IMR-90 (cell line): ENCODE results near the gene PRKCA. TPM values are rescaled to one million over a fixed set of nuclear protein-coding genes. Genes with fewer than 3 reads are reported as not detected.

Experiments used
- ATAC-seq: fragments of 200-7000 bp; cut with Tn5 transposase; 2 replicates; pipeline ENCODE4 v1.9.1; 2020; ENCODE audit warnings: low read depth, mild to moderate bottlenecking, moderate library complexity
- BruUV-seq: library from RNA; stranded (reverse); fragments of 400-500 nt; replicated peaks from 2 replicates; lab custom pipeline; 2021; lab: Mats Ljungman, UMichigan
- CTCF ChIA-PET: fragments of 300-600 bp; formaldehyde crosslinking; extraction: SDS; loops from one replicate; lab custom pipeline; 2021; ENCODE audit warnings: antibody characterized with exemption; lab: Yijun Ruan, JAX
- POLR2A ChIA-PET: fragments of 300-600 bp; sonication (Branson Sonifier 250); formaldehyde crosslinking; loops from one replicate; lab custom pipeline; 2022; ENCODE audit warnings: antibody characterized with exemption; ENCODE audit not compliant: unreplicated experiment; lab: Charles Lee
- DNase-seq: peaks from one replicate; pipeline ENCODE4 v3.0.0; 2013
- H2AFZ ChIP-seq: replicated peaks from 2 replicates; pipeline ENCODE3; 2013; ENCODE audit warnings: low read length, mild to moderate bottlenecking; ENCODE audit not compliant: poor library complexity
- H2AK5ac ChIP-seq: 2 replicates; pipeline ENCODE4 v1.6.1; 2013; ENCODE audit warnings: low read depth, low read length, inconsistent platforms
- H2AK9ac ChIP-seq: replicated peaks from 2 replicates; pipeline ENCODE3; 2013; ENCODE audit warnings: mild to moderate bottlenecking, low read depth, low read length, moderate library complexity; ENCODE audit not compliant: poor library complexity
- H2BK120ac ChIP-seq: 2 replicates; pipeline ENCODE4 v1.6.1; 2013; ENCODE audit warnings: low read depth, low read length, inconsistent platforms
- H2BK15ac ChIP-seq: 3 replicates; pipeline ENCODE4 v1.6.1; 2013; ENCODE audit warnings: low read depth, low read length, inconsistent platforms
- H2BK20ac ChIP-seq: 2 replicates; pipeline ENCODE4 v1.6.1; 2013; ENCODE audit warnings: low read depth, mild to moderate bottlenecking, inconsistent platforms, low read length, moderate library complexity
- H2BK5ac ChIP-seq: 2 replicates; pipeline ENCODE4 v1.6.1; 2013; ENCODE audit warnings: mild to moderate bottlenecking, low read depth, low read length, inconsistent platforms; ENCODE audit not compliant: poor library complexity, severe bottlenecking
- H3K14ac ChIP-seq: replicated peaks from 2 replicates; pipeline ENCODE4 v1.6.1; 2013; ENCODE audit warnings: low read depth, low read length, inconsistent platforms
- H3K18ac ChIP-seq: 2 replicates; pipeline ENCODE4 v1.6.1; 2013; ENCODE audit warnings: low read depth, low read length, control low read depth
- H3K23ac ChIP-seq: 2 replicates; pipeline ENCODE4 v1.6.1; 2013; ENCODE audit warnings: low read depth, low read length, inconsistent platforms
- H3K27ac ChIP-seq: 2 replicates; pipeline ENCODE4 v1.5.1; 2013; ENCODE audit warnings: mild to moderate bottlenecking, control low read depth, low read length; ENCODE audit not compliant: insufficient read depth
- H3K27me3 ChIP-seq: 2 replicates; pipeline ENCODE4 v1.6.1; 2013; ENCODE audit warnings: low read length; ENCODE audit not compliant: control insufficient read depth, insufficient read depth
- H3K36me3 ChIP-seq: 2 replicates; pipeline ENCODE4 v1.6.1; 2013; ENCODE audit warnings: low read length, mixed read lengths; ENCODE audit not compliant: control insufficient read depth, insufficient read depth
- H3K4ac ChIP-seq: 2 replicates; pipeline ENCODE4 v1.6.1; 2013; ENCODE audit warnings: low read depth, low read length, inconsistent platforms
- H3K4me1 ChIP-seq: 2 replicates; pipeline ENCODE4 v1.6.1; 2013; ENCODE audit warnings: low read length, mixed read lengths; ENCODE audit not compliant: control insufficient read depth, insufficient read depth
- H3K4me2 ChIP-seq: 2 replicates; pipeline ENCODE4 v1.6.1; 2013; ENCODE audit warnings: low read depth, mild to moderate bottlenecking, control low read depth, low read length, moderate library complexity
- H3K4me3 ChIP-seq: 2 replicates; pipeline ENCODE4 v1.5.1; 2013; ENCODE audit warnings: low read depth, mild to moderate bottlenecking, control low read depth, low read length, moderate library complexity; ENCODE audit not compliant: insufficient read depth
- H3K56ac ChIP-seq: 2 replicates; pipeline ENCODE4 v1.6.1; 2013; ENCODE audit warnings: low read length, inconsistent platforms; ENCODE audit not compliant: insufficient read depth; ENCODE audit errors: extremely low read depth
- H3K79me1 ChIP-seq, 2 experiments: 2 replicates each; pipeline ENCODE4 v1.6.1; 2013; ENCODE audit warnings: low read length in 2 of 2, inconsistent platforms in 1 of 2, low read depth in 1 of 2
- H3K9ac ChIP-seq: 2 replicates; pipeline ENCODE4 v1.6.1; 2013; ENCODE audit warnings: low read depth, low read length, control low read depth
- H3K9me1 ChIP-seq: 2 replicates; pipeline ENCODE4 v1.6.1; 2013; ENCODE audit warnings: low read length, inconsistent platforms; ENCODE audit not compliant: insufficient read depth
- H3K9me3 ChIP-seq: 2 replicates; pipeline ENCODE4 v1.6.1; 2013; ENCODE audit warnings: low read length; ENCODE audit not compliant: control insufficient read depth, insufficient read depth
- H4K20me1 ChIP-seq: 2 replicates; pipeline ENCODE4 v1.6.1; 2013; ENCODE audit warnings: low read length, inconsistent platforms; ENCODE audit not compliant: insufficient read depth
- H4K5ac ChIP-seq: 2 replicates; pipeline ENCODE4 v1.6.1; 2013; ENCODE audit warnings: mild to moderate bottlenecking, low read depth, low read length, control low read depth
- H4K8ac ChIP-seq, 2 experiments: 2 replicates each; pipeline ENCODE4 v1.6.1; 2013; ENCODE audit warnings: low read depth in 2 of 2, low read length in 2 of 2, control low read depth in 1 of 2, inconsistent platforms in 1 of 2
- H4K91ac ChIP-seq: 2 replicates; pipeline ENCODE4 v1.6.1; 2013; ENCODE audit warnings: low read depth, low read length, inconsistent platforms; ENCODE audit not compliant: insufficient read depth
- CHD1 ChIP-seq: IDR thresholded peaks from 2 replicates; pipeline ENCODE4 v1.6.1; 2012; ENCODE audit warnings: low read depth, low read length, improper control_type of control experiment
- ELK1 ChIP-seq: fragments of 150-350 bp; IDR thresholded peaks from 2 replicates; pipeline ENCODE4 v1.6.1; 2016; ENCODE audit warnings: low read depth, mild to moderate bottlenecking, low read length, moderate library complexity, borderline replicate concordance
- MXI1 ChIP-seq: IDR thresholded peaks from 2 replicates; pipeline ENCODE4 v1.6.1; 2012; ENCODE audit warnings: low read depth, mild to moderate bottlenecking, low read length, moderate library complexity, borderline replicate concordance
- RAD21 ChIP-seq: IDR thresholded peaks from 2 replicates; pipeline ENCODE4 v1.6.1; 2012; ENCODE audit warnings: low read length, improper control_type of control experiment
- RFX5 ChIP-seq: IDR thresholded peaks from 2 replicates; pipeline ENCODE4 v1.8.0; 2012; ENCODE audit warnings: low read depth, mild to moderate bottlenecking, low read length, moderate library complexity
- SMC3 ChIP-seq: fragments of 150-350 bp; IDR thresholded peaks from 2 replicates; pipeline ENCODE4 v1.6.1; 2016; ENCODE audit warnings: low read depth, mild to moderate bottlenecking, antibody characterized with exemption, low read length, moderate library complexity
- WGBS, 2 experiments: methylation state at CpG; one replicate each; pipeline versions ENCODE4 v1.1.5 to v1.1.7; 2013; ENCODE audit warnings: missing lambda C conversion rate in 2 of 2; ENCODE audit not compliant: insufficient read length in 1 of 2; ENCODE audit errors: extremely low coverage in 2 of 2; 5-methylcytosine and 5-hydroxymethylcytosine counted together
- dilution Hi-C: fragments of 300-500 bp; cut with HindIII; formaldehyde crosslinking; loops from one replicate; pipeline ENCODE4 v1.14.3; 2018; ENCODE audit warnings: low sequenced_read_pairs; ENCODE audit not compliant: unreplicated experiment
- in situ Hi-C: fragments of 300-500 bp; cut with MboI; formaldehyde crosslinking; loops from 3 replicates; pipeline ENCODE4 v1.14.3; 2019; ENCODE audit warnings: low sequenced_read_pairs, inconsistent platforms, mixed read lengths
- intact Hi-C: fragments of 100-400 bp; cut with micrococcal nuclease; formaldehyde crosslinking; loops from 2 replicates; pipeline ENCODE4 v1.10.0; 2022
- polyA plus RNA-seq, 3 experiments: library from polyadenylated mRNA; depleted of rRNA; stranded (reverse); fragments of >200 nt; gene quantifications; 2 replicates each; pipeline ENCODE4 v1.2.3, GENCODE V29; 2012; ENCODE audit warnings: low replicate concordance in 1 of 3
- total RNA-seq: library from RNA; depleted of rRNA; stranded (reverse); fragments of >200 nt; gene quantifications from 2 replicates; pipeline ENCODE4 v1.2.3, GENCODE V29; 2012

Gene PRKCA
- total and polyA plus RNA-seq, 2 of the 4 experiments (the other 2 are of a cell fraction): 31.0 to 46.0 TPM

GRCh38 chr17:66330646-66331037 is 28.2 kb downstream of the PRKCA start:
- no peak overlapping the region for H2BK5ac ChIP-seq
- H3K23ac ChIP-seq: no peak overlapping the region
- TF ChIP-seq RFX5 (no peak), CHD1 (no peak), ELK1 (no peak), MXI1 (no peak), RAD21 (no peak), SMC3 (no peak)
- no peak overlapping the region for H4K91ac ChIP-seq
- H2BK15ac ChIP-seq: no peak overlapping the region
- intact Hi-C loops: no loop called here
- no peaks in the 10 kb centered on the region; the same call in 1 of the 2 replicates for H3K4me1 ChIP-seq
- peaks cover 40% of the 10 kb centered on the region; the same call in 1 of the 2 replicates for H4K20me1 ChIP-seq
- peaks cover 14% of the 10 kb centered on the region for H3K36me3 ChIP-seq
- H3K4me2 ChIP-seq: no peak overlapping the region
- H2AFZ ChIP-seq: no peak overlapping the region
- H3K9me1 ChIP-seq: peaks cover 7% of the 10 kb centered on the region
- H3K4me3 ChIP-seq: no peak overlapping the region
- no peak overlapping the region for H3K4ac ChIP-seq
- WGBS, 2 experiments: no CpG with 5 or more reads among the region's 2 CpGs
- H3K9ac ChIP-seq: no peak overlapping the region
- no peaks in the 10 kb centered on the region for H3K27me3 ChIP-seq
- no peak overlapping the region for H4K5ac ChIP-seq
- H3K56ac ChIP-seq: no peak overlapping the region
- POLR2A ChIA-PET: no interaction called here
- no peak overlapping the region for H4K8ac ChIP-seq
- ATAC-seq (no peak), DNase-seq (no peak)
- H2AK9ac ChIP-seq: no peak overlapping the region
- BruUV-seq: no TSS peak
- no peak overlapping the region for H2BK120ac ChIP-seq
- no peak overlapping the region for H3K27ac ChIP-seq
- no peaks in the 10 kb centered on the region for H3K9me3 ChIP-seq
- no peak overlapping the region for H3K14ac ChIP-seq
- in situ Hi-C loops: no loop called here
- no peak overlapping the region for H3K18ac ChIP-seq
- CTCF ChIA-PET: no interaction called here
- peaks cover 44 to 80% of the 10 kb centered on the region in 2 experiments for H3K79me1 ChIP-seq
- dilution Hi-C loops: no loop called here
- no peak overlapping the region for H2BK20ac ChIP-seq
- H2AK5ac ChIP-seq: no peak overlapping the region
